MCF 10A (cell line): Measurements from ENCODE around the gene VIT. TPM values are rescaled to one million over a fixed set of nuclear protein-coding genes. Genes with fewer than 3 reads are reported as not detected.

Experiments used
- BruUV-seq: library from RNA; stranded (reverse); fragments of 400-500 nt; replicated peaks from 2 replicates; lab custom pipeline; 2021; lab: Mats Ljungman, UMichigan
- CTCF ChIA-PET: fragments of 300-600 bp; sonication (Branson Sonifier 250); formaldehyde crosslinking; extraction: SDS; loops from one replicate; lab custom pipeline; 2021; ENCODE audit warnings: antibody characterized with exemption, inconsistent platforms; lab: Yijun Ruan, JAX
- POLR2A ChIA-PET: fragments of 300-600, 350-650 bp; sonication (Branson Sonifier 250); formaldehyde crosslinking; extraction: SDS; loops from one replicate; lab custom pipeline; 2020; ENCODE audit warnings: antibody characterized with exemption, inconsistent platforms; lab: Yijun Ruan, JAX
- DNase-seq: peaks from one replicate; pipeline ENCODE4 v3.0.0-alpha.2; 2018; ENCODE audit not compliant: unreplicated experiment
- H3K27ac Mint-ChIP-seq: one replicate; pipeline ENCODE4 v1.8.0; 2022; ENCODE audit warnings: mild to moderate bottlenecking, low read depth, mixed read lengths; ENCODE audit not compliant: unreplicated experiment
- H3K27me3 Mint-ChIP-seq: one replicate; pipeline ENCODE4 v1.8.0; 2022; ENCODE audit warnings: mixed read lengths; ENCODE audit not compliant: insufficient read depth, unreplicated experiment
- H3K36me3 Mint-ChIP-seq: one replicate; pipeline ENCODE4 v1.8.0; 2022; ENCODE audit warnings: mild to moderate bottlenecking, moderate library complexity, mixed read lengths; ENCODE audit not compliant: insufficient read depth, unreplicated experiment
- H3K4me1 Mint-ChIP-seq: one replicate; pipeline ENCODE4 v1.8.0; 2022; ENCODE audit warnings: mixed read lengths; ENCODE audit not compliant: insufficient read depth, unreplicated experiment
- H3K4me3 Mint-ChIP-seq: one replicate; pipeline ENCODE4 v1.8.0; 2022; ENCODE audit warnings: mild to moderate bottlenecking, moderate library complexity, mixed read lengths; ENCODE audit not compliant: unreplicated experiment
- H3K9me3 Mint-ChIP-seq: one replicate; pipeline ENCODE4 v1.8.0; 2022; ENCODE audit warnings: mixed read lengths; ENCODE audit not compliant: unreplicated experiment
- CTCF ChIP-seq: fragments of 200-600 bp; IDR thresholded peaks from one replicate; pipeline ENCODE4 v1.8.0; 2022; ENCODE audit warnings: antibody characterized with exemption, mild to moderate bottlenecking; ENCODE audit not compliant: unreplicated experiment
- intact Hi-C: fragments of 100-400 bp; cut with micrococcal nuclease; formaldehyde crosslinking; loops from 2 replicates; pipeline ENCODE4 v1.14.1; 2022
- total RNA-seq: library from RNA; stranded (reverse); gene quantifications from 2 replicates; pipeline ENCODE4 v1.2.3, GENCODE V29; 2022

VIT gene
- total RNA-seq, 1 experiment from 2014 or later: not detected

- peak; percentile 81 for DNase-seq
- POLR2A ChIA-PET: interaction anchor here (1.0 to 1.7 kb wide), 3 partner anchors 102 to 121 kb away, joined by 4 read pairs; no protein-coding TSS in a partner anchor
Measured at GRCh38 chr2:36663851-36664695, 32.4 kb upstream of the VIT start.

GRCh38 chr2:36664696-36665076 lies 31.8 kb upstream of the VIT start:
- H3K27ac Mint-ChIP-seq: no peak overlapping the region
- intact Hi-C loops: loop anchor here (1.0 to 5.0 kb wide), 4 partner anchors 67 to 312 kb away; partner anchors contain the start of gene FEZ2
- no TSS peak for BruUV-seq
- no peak for TF ChIP-seq CTCF
- H3K4me1 Mint-ChIP-seq: no peaks in the 10 kb centered on the region
- H3K27me3 Mint-ChIP-seq: no peaks in the 10 kb centered on the region
- POLR2A ChIA-PET: interaction anchor here (1.0 to 1.7 kb wide), 4 partner anchors 102 to 121 kb away, joined by 4 read pairs; no protein-coding TSS in a partner anchor
- H3K9me3 Mint-ChIP-seq: no peaks in the 10 kb centered on the region
- H3K36me3 Mint-ChIP-seq: no peaks in the 10 kb centered on the region
- CTCF ChIA-PET: interaction anchor here (0.5 to 3.4 kb wide), 68 partner anchors 8 to 1236 kb away, joined by 3 to 33 read pairs (median 4); partner anchors contain the start of gene CRIM1
- no peak for DNase-seq
- no peak overlapping the region for H3K4me3 Mint-ChIP-seq

More at GRCh38 chr2:36663851-36664695, 32.4 kb upstream of the VIT start:
- Mint-ChIP-seq H3K27ac (no peak overlapping the region), H3K4me3 (no peak overlapping the region), H3K9me3 (no peaks in the 10 kb centered on the region), H3K4me1 (no peaks in the 10 kb centered on the region), H3K36me3 (no peaks in the 10 kb centered on the region), H3K27me3 (no peaks in the 10 kb centered on the region)
- intact Hi-C loops: loop anchor here (1.0 to 5.0 kb wide), 4 partner anchors 67 to 312 kb away; partner anchors contain the start of gene FEZ2
- CTCF ChIA-PET: interaction anchor here (0.6 to 3.4 kb wide), 67 partner anchors 8 to 1662 kb away, joined by 3 to 33 read pairs (median 4); partner anchors contain the start of gene CRIM1
- TF ChIP-seq CTCF: peak; percentile 64
- BruUV-seq: no TSS peak

GRCh38 chr2:36667931-36668330 lies 28.6 kb upstream of the VIT start:
- no peaks in the 10 kb centered on the region for H3K9me3 Mint-ChIP-seq
- no peak overlapping the region for H3K27ac Mint-ChIP-seq
- intact Hi-C loops: no loop called here
- BruUV-seq: no TSS peak
- H3K4me3 Mint-ChIP-seq: no peak overlapping the region
- H3K4me1 Mint-ChIP-seq: peaks cover 5% of the 10 kb centered on the region
- TF ChIP-seq CTCF: no peak
- no peak for DNase-seq
- POLR2A ChIA-PET: interaction anchor here (0.7 kb wide), 1 partner anchor 104 kb away, joined by 3 read pairs; no protein-coding TSS in a partner anchor
- no peaks in the 10 kb centered on the region for H3K27me3 Mint-ChIP-seq
- CTCF ChIA-PET: interaction anchor here (1.0 kb wide), 1 partner anchor 112 kb away, joined by 4 read pairs; no protein-coding TSS in a partner anchor
- H3K36me3 Mint-ChIP-seq: no peaks in the 10 kb centered on the region
